Muscle layer of duodenum (tissue), 2 donors: Measurements from ENCODE around the gene MEST.
"Not testable (repeated sequence)": the region's sequence is repeated elsewhere in the genome, so short reads cannot be mapped to it uniquely, and the experiment has no call there.

Experiments used
- H3K27ac ChIP-seq: one replicate; pipeline ENCODE4 v1.7.0; 2013; ENCODE audit warnings: mild to moderate bottlenecking, low read length
- H3K27me3 ChIP-seq: one replicate; pipeline ENCODE4 v1.7.0; 2013; ENCODE audit warnings: low read depth, mild to moderate bottlenecking, control low read depth, low read length
- H3K36me3 ChIP-seq, 2 donors: one replicate each; pipeline ENCODE4 v1.7.0; 2013; ENCODE audit warnings: low read length in 2 of 2, control low read depth in 1 of 2, mild to moderate bottlenecking in 1 of 2; ENCODE audit not compliant: insufficient read depth in 2 of 2, control insufficient read depth in 1 of 2
- H3K4me1 ChIP-seq, 2 donors: one replicate each; pipeline ENCODE4 v1.7.0; 2013; ENCODE audit warnings: low read length in 2 of 2, mild to moderate bottlenecking in 2 of 2, control low read depth in 1 of 2, moderate library complexity in 1 of 2; ENCODE audit not compliant: insufficient read depth in 2 of 2, control insufficient read depth in 1 of 2
- H3K4me3 ChIP-seq, 2 donors: one replicate each; pipeline ENCODE4 v1.7.0; 2013; ENCODE audit warnings: low read length in 2 of 2, low read depth in 1 of 2, mild to moderate bottlenecking in 1 of 2
- H3K9me3 ChIP-seq, 2 donors: one replicate each; pipeline ENCODE4 v1.7.0; 2013; ENCODE audit warnings: low read length in 2 of 2, control low read depth in 1 of 2, mild to moderate bottlenecking in 1 of 2; ENCODE audit not compliant: control insufficient read depth in 1 of 2
- donor health status: healthy.

Gene MEST

GRCh38 chr7:130500463-130500862 lies 8.6 kb downstream of the MEST start:
- H3K27ac ChIP-seq = no peak overlapping the region
- H3K36me3 ChIP-seq = peaks cover 8 to 29% of the 10 kb centered on the region in 2 donors
- H3K4me3 ChIP-seq = no peak overlapping the region

GRCh38 chr7:130500910-130501309 lies 9.0 kb downstream of the MEST start:
- peaks cover 8 to 31% of the 10 kb centered on the region in 2 donors for H3K36me3 ChIP-seq
- H3K27me3 ChIP-seq = no peaks in the 10 kb centered on the region
- H3K4me1 ChIP-seq = no peaks in the 10 kb centered on the region
- H3K4me3 ChIP-seq = no peak overlapping the region
- no peak overlapping the region for H3K27ac ChIP-seq
- no peaks in the 10 kb centered on the region for H3K9me3 ChIP-seq

More at GRCh38 chr7:130500463-130500862, 8.6 kb downstream of the MEST start:
- Histone ChIP-seq H3K4me1 (no peaks in the 10 kb centered on the region), H3K27me3 (no peaks in the 10 kb centered on the region), H3K9me3 (no peaks in the 10 kb centered on the region)

GRCh38 chr7:130505753-130506152 lies 13.9 kb downstream of the MEST start:
- Histone ChIP-seq H3K36me3 (peaks cover 20 to 54% of the 10 kb centered on the region in 2 donors), H3K9me3 (no peaks in the 10 kb centered on the region), H3K4me3 (no peak overlapping the region), H3K4me1 (no peaks in the 10 kb centered on the region), H3K27ac (no peak overlapping the region), H3K27me3 (no peaks in the 10 kb centered on the region)

GRCh38 chr7:130506358-130506757 lies 14.5 kb downstream of the MEST start:
- Histone ChIP-seq H3K9me3 (no peaks in the 10 kb centered on the region), H3K27ac (no peak overlapping the region), H3K4me1 (no peaks in the 10 kb centered on the region), H3K36me3 (peaks cover 20 to 59% of the 10 kb centered on the region in 2 donors), H3K27me3 (no peaks in the 10 kb centered on the region), H3K4me3 (no peak overlapping the region)

- H3K36me3 ChIP-seq = peaks cover 12 to 45% of the 10 kb centered on the region in 2 donors
- H3K27me3 ChIP-seq, H3K9me3 ChIP-seq, H3K4me3 ChIP-seq, H3K4me1 ChIP-seq, H3K27ac ChIP-seq: not testable (repeated sequence)
Measured at GRCh38 chr7:130512038-130512437, 20.2 kb downstream of the MEST start.

GRCh38 chr7:130513447-130513846 lies 21.6 kb downstream of the MEST start:
- Histone ChIP-seq H3K4me3 (no peak overlapping the region), H3K36me3 (peaks cover 3 to 32% of the 10 kb centered on the region in 2 donors), H3K27ac (no peak overlapping the region), H3K9me3 (no peaks in the 10 kb centered on the region), H3K4me1 (no peaks in the 10 kb centered on the region), H3K27me3 (no peaks in the 10 kb centered on the region)

- H3K4me1 ChIP-seq = no peaks in the 10 kb centered on the region
- no peaks in the 10 kb centered on the region for H3K27me3 ChIP-seq
- no peak overlapping the region for H3K27ac ChIP-seq
- H3K9me3 ChIP-seq = no peaks in the 10 kb centered on the region
- H3K4me3 ChIP-seq = no peak overlapping the region
- H3K36me3 ChIP-seq = peaks cover 0 to 26% of the 10 kb centered on the region in 2 donors
Measured at GRCh38 chr7:130515315-130516040, 23.6 kb downstream of the MEST start.

GRCh38 chr7:130521258-130521951 lies 29.5 kb downstream of the MEST start:
- Histone ChIP-seq H3K27ac (no peak overlapping the region), H3K4me1 (no peaks in the 10 kb centered on the region), H3K4me3 (no peak overlapping the region), H3K36me3 (peaks cover 0 to 16% of the 10 kb centered on the region in 2 donors), H3K27me3 (no peaks in the 10 kb centered on the region), H3K9me3 (no peaks in the 10 kb centered on the region)

GRCh38 chr7:130523519-130524125 lies 31.7 kb downstream of the MEST start:
- H3K36me3 ChIP-seq = peaks cover 0 to 11% of the 10 kb centered on the region in 2 donors
- not testable (repeated sequence) for H3K4me1 ChIP-seq, H3K27ac ChIP-seq, H3K9me3 ChIP-seq, H3K4me3 ChIP-seq, H3K27me3 ChIP-seq

GRCh38 chr7:130524628-130525027 lies 32.7 kb downstream of the MEST start:
- Histone ChIP-seq H3K27ac (no peak overlapping the region), H3K4me3 (no peak overlapping the region), H3K27me3 (no peaks in the 10 kb centered on the region), H3K9me3 (no peaks in the 10 kb centered on the region), H3K36me3 (peaks cover 3 to 16% of the 10 kb centered on the region in 2 donors), H3K4me1 (no peaks in the 10 kb centered on the region)

GRCh38 chr7:130527752-130528355 lies 36.0 kb downstream of the MEST start:
- not testable (repeated sequence) for H3K9me3 ChIP-seq, H3K27ac ChIP-seq, H3K27me3 ChIP-seq, H3K4me1 ChIP-seq, H3K4me3 ChIP-seq
- H3K36me3 ChIP-seq = peaks cover 3 to 33% of the 10 kb centered on the region in 2 donors
